KBM-7 (cell line): ENCODE results near the gene SC5D.

Source experiments
- DNase-seq: peaks from one replicate; pipeline ENCODE4 v3.0.0-alpha.2; 2015
- in situ Hi-C: fragments of 300-500 bp; cut with MboI; formaldehyde crosslinking; loops from 2 replicates; pipeline ENCODE4 v1.14.3; 2020; ENCODE audit warnings: low sequenced_read_pairs, low pct_unique_long_range_greater_than_20kb, mixed read lengths

Gene SC5D

DNA sequence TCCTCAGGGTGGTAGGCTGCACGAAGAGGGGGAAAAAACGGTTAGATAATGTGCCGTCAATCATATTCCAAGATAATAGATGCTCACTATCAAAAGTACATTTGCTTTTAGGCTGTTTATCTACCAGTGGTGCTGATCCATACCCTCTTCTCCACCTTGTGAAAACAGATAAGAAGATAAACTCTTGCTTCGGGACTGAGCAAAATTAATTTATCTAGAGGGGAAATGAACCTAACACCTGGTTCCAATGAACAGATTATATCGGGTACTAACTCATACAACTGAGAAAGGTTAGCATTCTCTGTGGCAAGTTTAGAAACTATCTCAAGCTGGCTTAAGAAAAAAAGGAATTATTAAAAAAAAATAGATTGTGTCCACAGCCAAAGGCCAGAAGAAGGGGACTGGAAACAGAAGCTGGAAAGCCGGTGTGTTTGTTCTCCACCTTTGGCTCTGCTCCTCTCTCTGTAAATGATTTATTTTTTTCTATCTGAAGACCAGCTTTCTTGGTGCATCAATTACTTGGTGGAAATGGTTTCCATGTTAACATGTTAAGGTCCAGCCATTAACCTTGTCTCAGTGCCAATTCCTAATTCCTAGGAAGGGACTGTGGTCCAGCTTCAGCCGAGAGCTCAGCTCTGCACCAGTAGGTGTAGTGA is 55.8 kb downstream of the SC5D start:
- in situ Hi-C loops, result no loop called here
- no peak for DNase-seq

DNA sequence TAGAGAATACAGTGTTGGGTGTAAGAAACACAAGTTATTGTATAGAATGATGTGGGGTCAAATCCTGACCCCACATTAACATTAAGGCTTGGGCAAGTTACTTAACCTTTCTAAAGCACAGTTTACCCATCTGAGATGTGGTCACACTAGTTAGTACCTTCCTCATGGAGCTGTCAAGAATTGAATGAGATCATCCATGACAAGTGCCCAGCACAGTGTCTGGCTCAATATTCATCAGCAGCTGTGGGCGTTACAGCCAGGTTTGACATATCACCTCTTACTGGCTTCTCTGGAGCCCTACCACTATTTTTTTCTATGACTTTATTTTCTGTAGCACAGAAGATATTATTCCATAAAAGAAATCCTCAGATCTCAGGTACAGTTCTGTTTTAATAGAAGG is 57.2 kb downstream of the SC5D start:
- in situ Hi-C loops, result no loop called here
- DNase-seq, result no peak

DNA sequence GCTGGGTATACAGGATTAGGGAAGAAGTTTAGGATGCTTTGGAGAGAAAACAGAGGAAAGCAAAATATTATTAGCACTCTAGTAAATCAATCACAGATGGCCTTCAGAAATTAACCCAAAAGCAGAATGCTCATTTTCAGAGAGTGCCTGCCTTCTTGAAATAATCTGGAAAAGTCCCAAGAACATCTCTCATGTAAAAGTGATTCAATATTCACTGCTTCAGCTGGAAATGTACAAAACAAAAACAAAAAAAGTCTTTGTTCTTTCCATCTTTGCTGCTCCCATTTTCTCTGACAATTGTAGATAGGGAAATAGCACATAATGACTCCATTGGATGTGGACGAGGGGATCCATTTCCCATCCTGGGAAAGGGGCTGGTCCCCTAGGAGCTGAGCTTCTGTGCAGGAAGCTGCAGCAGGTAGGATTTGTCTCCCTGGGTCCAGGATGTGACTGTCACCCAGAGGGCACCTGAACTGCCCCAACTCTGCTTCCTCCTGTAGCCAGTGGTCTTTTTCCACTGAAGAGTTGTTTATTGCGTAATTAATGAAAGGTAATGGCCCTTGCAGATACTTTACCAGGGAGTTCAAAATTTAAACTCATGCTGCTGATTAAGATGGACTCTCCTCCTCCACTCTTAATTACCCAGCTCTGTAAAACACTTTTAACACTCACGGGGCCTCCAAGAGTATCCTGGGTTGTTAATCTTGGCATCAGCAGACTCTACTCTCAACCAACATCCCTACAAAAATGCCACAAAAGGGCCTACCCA is 57.9 kb downstream of the SC5D start:
- in situ Hi-C loops, result no loop called here
- no peak for DNase-seq

DNA sequence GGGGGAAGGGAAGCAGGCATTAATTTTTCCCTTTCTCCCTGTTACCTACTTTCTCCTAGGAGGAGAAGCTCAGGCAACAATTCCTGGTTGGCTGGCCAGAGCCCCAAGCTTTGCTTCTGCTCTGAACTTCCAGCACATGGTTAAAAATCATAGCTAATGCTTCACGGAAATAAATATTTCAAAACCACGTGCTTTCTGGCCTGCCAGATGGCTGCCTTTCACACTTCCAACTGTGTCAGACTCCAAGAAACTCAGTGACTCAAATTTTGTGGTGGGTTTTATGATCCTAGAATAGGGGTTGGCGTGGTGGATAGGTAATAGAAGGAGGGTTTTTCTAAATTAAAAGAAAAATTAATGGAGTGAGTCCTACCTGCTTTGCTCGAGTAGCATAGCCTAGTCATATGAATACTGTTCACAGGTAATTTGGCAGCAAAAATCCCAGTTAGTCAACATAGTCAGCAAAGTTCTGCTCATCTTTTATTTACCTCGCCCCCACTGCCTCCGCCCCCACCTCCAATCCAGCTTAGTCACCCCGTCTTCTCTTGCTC is 58.6 kb downstream of the SC5D start:
- DNase-seq, result no peak
- in situ Hi-C loops, result no loop called here

DNA sequence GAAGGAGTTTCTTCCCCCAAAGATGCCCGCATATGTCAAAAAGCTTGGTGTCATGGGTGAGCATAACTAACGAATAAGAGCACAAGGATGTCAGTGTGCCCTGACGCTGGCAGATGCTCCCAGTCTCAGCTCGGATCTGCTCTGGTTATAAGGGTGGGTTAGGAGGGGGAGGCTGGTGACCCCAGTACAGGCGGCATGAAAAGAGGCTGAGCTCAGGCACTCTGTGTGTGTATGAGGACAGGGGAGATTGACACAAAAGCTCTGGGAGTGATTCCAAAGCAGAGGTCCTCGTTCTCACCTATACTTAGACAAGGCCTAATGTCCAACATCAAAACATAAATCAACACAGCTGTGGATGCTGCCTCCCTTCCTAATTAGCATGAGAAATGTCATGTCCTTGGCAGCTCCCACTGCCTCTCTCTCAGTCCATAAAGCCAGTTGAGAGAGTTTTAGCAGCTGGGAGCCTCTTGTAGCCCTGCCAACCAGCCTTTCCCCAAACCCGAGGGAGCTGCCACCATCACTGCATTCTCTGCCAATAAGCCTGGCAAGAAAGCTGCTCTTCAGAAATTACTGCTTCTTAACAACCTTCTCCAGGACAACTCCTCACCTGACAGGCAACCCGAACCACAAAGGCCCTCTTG is 59.8 kb downstream of the SC5D start:
- in situ Hi-C loops, result no loop called here
- no peak for DNase-seq

DNA sequence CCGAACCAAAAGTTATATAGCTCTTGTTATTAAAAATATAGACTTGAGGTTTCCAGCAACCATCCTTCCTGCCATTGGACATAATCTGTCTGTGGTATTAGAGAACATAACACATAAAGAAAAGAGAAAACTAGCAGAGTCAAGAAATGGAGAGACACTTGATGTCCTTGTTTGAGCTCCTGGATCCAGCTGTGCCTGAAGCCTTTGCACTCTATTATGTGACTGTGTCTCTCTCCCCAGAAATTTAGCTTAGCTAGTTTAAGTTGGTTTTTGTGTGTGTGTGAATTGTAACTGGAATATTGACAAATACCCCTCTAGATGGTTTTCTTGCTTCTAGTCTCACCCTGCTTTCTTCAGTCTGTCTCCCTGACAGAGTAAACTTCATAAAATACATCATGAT is 61.6 kb downstream of the SC5D start:
- in situ Hi-C loops, result no loop called here
- DNase-seq, result no peak

DNA sequence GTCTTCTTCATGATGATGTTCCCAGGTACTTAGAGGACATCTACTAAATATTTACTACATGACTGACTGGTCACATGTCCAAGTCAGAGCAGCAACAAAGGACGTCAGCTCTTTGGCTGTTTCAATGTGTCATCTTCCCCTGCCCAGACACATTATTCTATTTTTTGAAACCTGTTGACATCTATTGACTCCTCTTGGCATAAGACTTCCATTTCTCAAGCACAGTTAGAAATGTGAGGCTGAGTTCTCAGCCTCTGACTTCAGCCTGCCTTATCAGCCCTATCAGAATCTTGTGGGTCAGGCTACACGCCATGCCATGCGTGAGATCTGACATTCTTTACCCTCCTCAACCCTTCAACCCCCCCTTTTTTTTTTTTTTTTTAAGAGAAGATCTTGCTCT is 63.8 kb downstream of the SC5D start:
- in situ Hi-C loops, result no loop called here

More for the DNA sequence above, 63.8 kb downstream of the SC5D start:
- DNase-seq, result no peak
